Hepatocyte (in vitro differentiated cells): ENCODE measurements around the gene HIRA.

ENCODE experiments used
- EZH2 ChIP-seq: fragments of 200-600 bp; sonication (generic); IDR thresholded peaks from 2 replicates; pipeline ENCODE4 v1.6.1; 2016; ENCODE audit warnings: antibody characterized with exemption, mild to moderate bottlenecking, borderline replicate concordance
- TF ChIP-seq, protein P1 (sequence below): fragments of 200-600 bp; sonication (generic); IDR thresholded peaks from 2 replicates; pipeline ENCODE4 v1.5.1; 2016; ENCODE audit warnings: antibody characterized with exemption, mild to moderate bottlenecking; ENCODE audit not compliant: poor library complexity

DNA sequence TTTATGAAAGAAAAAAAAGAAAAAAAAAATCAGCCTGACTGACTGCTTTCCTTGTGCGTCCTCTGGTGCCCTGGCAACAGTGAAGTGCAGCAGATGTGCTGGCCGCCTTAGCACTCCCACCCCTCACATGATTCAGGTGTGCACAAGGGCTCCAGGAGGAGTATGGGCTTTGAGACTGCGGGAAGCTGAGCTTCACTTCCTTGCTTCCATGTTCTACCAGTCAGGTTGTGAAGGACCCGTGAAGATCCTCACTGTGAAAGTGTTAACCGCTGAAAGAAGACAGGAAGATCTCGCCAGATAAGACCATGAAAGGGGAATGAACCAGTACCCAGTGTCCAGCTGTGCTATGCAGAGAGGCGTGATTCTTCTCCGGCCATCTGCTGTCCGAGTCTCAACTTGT is 48.2 kb downstream of the HIRA start:
- TF ChIP-seq, protein P1, sequence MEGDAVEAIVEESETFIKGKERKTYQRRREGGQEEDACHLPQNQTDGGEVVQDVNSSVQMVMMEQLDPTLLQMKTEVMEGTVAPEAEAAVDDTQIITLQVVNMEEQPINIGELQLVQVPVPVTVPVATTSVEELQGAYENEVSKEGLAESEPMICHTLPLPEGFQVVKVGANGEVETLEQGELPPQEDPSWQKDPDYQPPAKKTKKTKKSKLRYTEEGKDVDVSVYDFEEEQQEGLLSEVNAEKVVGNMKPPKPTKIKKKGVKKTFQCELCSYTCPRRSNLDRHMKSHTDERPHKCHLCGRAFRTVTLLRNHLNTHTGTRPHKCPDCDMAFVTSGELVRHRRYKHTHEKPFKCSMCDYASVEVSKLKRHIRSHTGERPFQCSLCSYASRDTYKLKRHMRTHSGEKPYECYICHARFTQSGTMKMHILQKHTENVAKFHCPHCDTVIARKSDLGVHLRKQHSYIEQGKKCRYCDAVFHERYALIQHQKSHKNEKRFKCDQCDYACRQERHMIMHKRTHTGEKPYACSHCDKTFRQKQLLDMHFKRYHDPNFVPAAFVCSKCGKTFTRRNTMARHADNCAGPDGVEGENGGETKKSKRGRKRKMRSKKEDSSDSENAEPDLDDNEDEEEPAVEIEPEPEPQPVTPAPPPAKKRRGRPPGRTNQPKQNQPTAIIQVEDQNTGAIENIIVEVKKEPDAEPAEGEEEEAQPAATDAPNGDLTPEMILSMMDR, result no peak
- no peak for TF ChIP-seq EZH2
